K562 (cell line): ENCODE measurements around the gene LILRB3. TPM values are rescaled to one million over a fixed set of nuclear protein-coding genes. Genes with fewer than 3 reads are reported as not detected.
A peak's percentile ranks its signal among the peaks of the same experiment; 100 is the strongest.

Experiments
- KAT7 ChIP-seq: sonication (generic); formaldehyde crosslinking; IDR thresholded peaks from 2 replicates; pipeline ENCODE4 v1.8.0; 2022; ENCODE audit warnings: missing genetic modification reagents, mild to moderate bottlenecking, borderline replicate concordance
- LCOR ChIP-seq: sonication (generic); formaldehyde crosslinking; IDR thresholded peaks from 2 replicates; pipeline ENCODE4 v1.8.0; 2022; ENCODE audit warnings: mild to moderate bottlenecking, missing genetic modification reagents
- POLR2A ChIP-seq: fragments of 450-650 bp; conservative IDR thresholded peaks from 2 replicates; pipeline ENCODE4 v1.6.1; 2016
- PPARD ChIP-seq: fragments of 250-450 bp; sonication (Bioruptor Pico); IDR thresholded peaks from 2 replicates; pipeline ENCODE4 v1.8.0; 2022; ENCODE audit warnings: inconsistent platforms, mild to moderate bottlenecking, moderate library complexity
- RBFOX2 ChIP-seq: fragments of 200-400 bp; formaldehyde crosslinking; IDR thresholded peaks from 2 replicates; pipeline ENCODE4 v1.6.1; 2017; ENCODE audit warnings: low read depth, mild to moderate bottlenecking, low read length, moderate library complexity
- SIN3A ChIP-seq, 2 experiments: fragments of 150-350 bp in 1 of 2; IDR thresholded peaks; 2 replicates each; pipeline ENCODE4 v1.6.1; 2011 to 2016; ENCODE audit warnings: borderline replicate concordance in 2 of 2, low read depth in 2 of 2, low read length in 2 of 2, mild to moderate bottlenecking in 2 of 2, moderate library complexity in 2 of 2; ENCODE audit not compliant: control insufficient read depth in 1 of 2
- TBL1XR1 ChIP-seq, 2 experiments: IDR thresholded peaks; 2 replicates each; pipeline ENCODE4 v1.6.1; 2012; ENCODE audit warnings: improper control_type of control experiment in 2 of 2, low read length in 2 of 2, mild to moderate bottlenecking in 1 of 2
- polyA plus RNA-seq, 8 experiments: library from polyadenylated mRNA; depleted of rRNA in 4 of 8; stranded (reverse) in 5 of 8; unstranded in 3 of 8; fragments of >200 nt; fragmentation: Nextera tagmentation in 2 of 8; fragmentation: Illumina TruSeq in 1 of 8; extraction: Ambion mirVana in 2 of 8; extraction: Trizol in 1 of 8; gene quantifications; 2 replicates each; pipeline versions ENCODE4 v1.2.1 to v1.2.3, GENCODE V29; 2011 to 2014; ENCODE audit warnings: inconsistent platforms in 1 of 8, missing spikeins in 1 of 8
- total RNA-seq, 7 experiments: library from RNA; depleted of rRNA in 6 of 7; stranded (reverse); fragments of >200 nt in 6 of 7; fragmentation: Illumina TruSeq in 2 of 7; extraction: Trizol in 2 of 7; gene quantifications; 2 replicates each; pipeline versions ENCODE4 v1.2.1 to v1.2.3, GENCODE V29; 2011 to 2021; ENCODE audit warnings: low replicate concordance in 1 of 7
- TF ChIP-seq, protein P1 (sequence below): sonication (generic); formaldehyde crosslinking; IDR thresholded peaks from 2 replicates; pipeline ENCODE4 v1.8.1; 2023; ENCODE audit warnings: mild to moderate bottlenecking, missing genetic modification reagents
- TF ChIP-seq, protein P2 (sequence below): fragments of 200-400 bp; formaldehyde crosslinking; IDR thresholded peaks from 2 replicates; pipeline ENCODE4 v1.6.1; 2017; ENCODE audit warnings: mild to moderate bottlenecking, low read depth, low read length, moderate library complexity

Gene LILRB3
- total and polyA plus RNA-seq, 9 of the 15 experiments (the other 6 are each of a cell fraction or from before 2014, with no cell fraction given): 0.01 to 0.09 TPM; not detected in 7

DNA sequence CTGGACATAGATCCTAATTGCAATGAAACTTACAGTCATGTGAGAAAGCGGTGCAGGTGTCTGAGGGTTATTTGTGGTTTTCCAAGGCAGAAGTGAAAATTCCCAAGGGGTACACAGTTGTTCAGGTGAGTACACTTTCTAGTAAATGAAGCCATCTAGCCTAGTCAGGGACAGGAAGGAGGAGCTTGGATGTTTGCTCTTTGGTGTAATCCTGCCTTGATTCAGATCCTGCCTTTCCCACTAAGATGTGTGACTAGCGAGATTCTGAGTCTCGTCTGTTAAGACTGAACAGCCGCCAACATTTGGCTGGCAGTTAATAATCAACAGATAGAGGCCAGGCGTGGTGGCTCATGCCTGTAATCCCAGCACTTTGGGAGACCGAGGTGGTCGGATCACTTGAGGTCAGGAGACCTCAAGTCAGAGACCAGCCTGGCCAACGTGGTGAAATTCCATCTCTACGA lies 19.6 kb downstream of the LILRB3 start (continued):
- TF ChIP-seq SIN3A (IDR thresholded peaks at IDR 0.05; ENCODE audit: borderline replicate concordance in 2 of 2, control insufficient read depth in 1 of 2, low read depth in 2 of 2, low read length in 2 of 2) (peak in 1 of 2 experiments; percentile 4; a peak in 1 of 4 replicates), LCOR (CRISPR knock-in tag) (0 out of 2 replicates have a peak, but pooled peaks have one; percentile 40), TBL1XR1 (IDR thresholded peaks at IDR 0.05; ENCODE audit: low read length in 2 of 2) (peak in 1 of 2 experiments; percentile 62; a peak in 1 of 4 replicates), PPARD (no peak), POLR2A (0 out of 2 replicates have a peak, but pooled peaks have one; percentile 49), KAT7 (0 out of 2 replicates have a peak, but pooled peaks have one; percentile 22), RBFOX2 (peak; percentile 7)
- TF ChIP-seq, protein P1, sequence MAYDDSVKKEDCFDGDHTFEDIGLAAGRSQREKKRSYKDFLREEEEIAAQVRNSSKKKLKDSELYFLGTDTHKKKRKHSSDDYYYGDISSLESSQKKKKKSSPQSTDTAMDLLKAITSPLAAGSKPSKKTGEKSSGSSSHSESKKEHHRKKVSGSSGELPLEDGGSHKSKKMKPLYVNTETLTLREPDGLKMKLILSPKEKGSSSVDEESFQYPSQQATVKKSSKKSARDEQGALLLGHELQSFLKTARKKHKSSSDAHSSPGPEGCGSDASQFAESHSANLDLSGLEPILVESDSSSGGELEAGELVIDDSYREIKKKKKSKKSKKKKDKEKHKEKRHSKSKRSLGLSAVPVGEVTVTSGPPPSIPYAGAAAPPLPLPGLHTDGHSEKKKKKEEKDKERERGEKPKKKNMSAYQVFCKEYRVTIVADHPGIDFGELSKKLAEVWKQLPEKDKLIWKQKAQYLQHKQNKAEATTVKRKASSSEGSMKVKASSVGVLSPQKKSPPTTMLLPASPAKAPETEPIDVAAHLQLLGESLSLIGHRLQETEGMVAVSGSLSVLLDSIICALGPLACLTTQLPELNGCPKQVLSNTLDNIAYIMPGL: 0 out of 2 replicates have a peak, but pooled peaks have one; percentile 21
- TF ChIP-seq, protein P2, sequence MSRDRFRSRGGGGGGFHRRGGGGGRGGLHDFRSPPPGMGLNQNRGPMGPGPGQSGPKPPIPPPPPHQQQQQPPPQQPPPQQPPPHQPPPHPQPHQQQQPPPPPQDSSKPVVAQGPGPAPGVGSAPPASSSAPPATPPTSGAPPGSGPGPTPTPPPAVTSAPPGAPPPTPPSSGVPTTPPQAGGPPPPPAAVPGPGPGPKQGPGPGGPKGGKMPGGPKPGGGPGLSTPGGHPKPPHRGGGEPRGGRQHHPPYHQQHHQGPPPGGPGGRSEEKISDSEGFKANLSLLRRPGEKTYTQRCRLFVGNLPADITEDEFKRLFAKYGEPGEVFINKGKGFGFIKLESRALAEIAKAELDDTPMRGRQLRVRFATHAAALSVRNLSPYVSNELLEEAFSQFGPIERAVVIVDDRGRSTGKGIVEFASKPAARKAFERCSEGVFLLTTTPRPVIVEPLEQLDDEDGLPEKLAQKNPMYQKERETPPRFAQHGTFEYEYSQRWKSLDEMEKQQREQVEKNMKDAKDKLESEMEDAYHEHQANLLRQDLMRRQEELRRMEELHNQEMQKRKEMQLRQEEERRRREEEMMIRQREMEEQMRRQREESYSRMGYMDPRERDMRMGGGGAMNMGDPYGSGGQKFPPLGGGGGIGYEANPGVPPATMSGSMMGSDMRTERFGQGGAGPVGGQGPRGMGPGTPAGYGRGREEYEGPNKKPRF: no peak
